ENCODE measurements around the gene ZBTB16. TPM values are rescaled to one million over a fixed set of nuclear protein-coding genes. Genes with fewer than 3 reads are reported as not detected.

Gene ZBTB16
- total and polyA plus RNA-seq, 12 donors, result 18.3 to 108 (median 54.6) TPM

DNA sequence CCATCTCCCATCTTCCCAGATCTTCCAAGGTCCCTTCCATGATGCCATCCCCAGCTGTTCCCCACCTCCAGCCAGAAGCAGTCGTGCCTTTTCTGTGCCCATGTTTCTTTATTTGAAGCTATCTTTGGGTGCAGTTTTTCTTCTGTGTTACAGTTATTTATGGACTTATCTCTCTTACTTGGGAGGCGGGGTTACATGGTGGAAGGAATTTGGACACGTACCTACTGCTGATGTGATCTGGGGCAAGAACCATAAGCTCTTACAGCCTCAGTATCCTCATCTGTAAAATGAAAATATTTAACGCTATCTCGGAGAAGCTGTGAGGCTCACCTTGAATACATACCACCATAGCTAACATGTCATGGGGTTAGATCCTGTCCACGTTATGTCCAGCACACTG is 98.9 kb downstream of the ZBTB16 start:
- TF ChIP-seq, protein P1, sequence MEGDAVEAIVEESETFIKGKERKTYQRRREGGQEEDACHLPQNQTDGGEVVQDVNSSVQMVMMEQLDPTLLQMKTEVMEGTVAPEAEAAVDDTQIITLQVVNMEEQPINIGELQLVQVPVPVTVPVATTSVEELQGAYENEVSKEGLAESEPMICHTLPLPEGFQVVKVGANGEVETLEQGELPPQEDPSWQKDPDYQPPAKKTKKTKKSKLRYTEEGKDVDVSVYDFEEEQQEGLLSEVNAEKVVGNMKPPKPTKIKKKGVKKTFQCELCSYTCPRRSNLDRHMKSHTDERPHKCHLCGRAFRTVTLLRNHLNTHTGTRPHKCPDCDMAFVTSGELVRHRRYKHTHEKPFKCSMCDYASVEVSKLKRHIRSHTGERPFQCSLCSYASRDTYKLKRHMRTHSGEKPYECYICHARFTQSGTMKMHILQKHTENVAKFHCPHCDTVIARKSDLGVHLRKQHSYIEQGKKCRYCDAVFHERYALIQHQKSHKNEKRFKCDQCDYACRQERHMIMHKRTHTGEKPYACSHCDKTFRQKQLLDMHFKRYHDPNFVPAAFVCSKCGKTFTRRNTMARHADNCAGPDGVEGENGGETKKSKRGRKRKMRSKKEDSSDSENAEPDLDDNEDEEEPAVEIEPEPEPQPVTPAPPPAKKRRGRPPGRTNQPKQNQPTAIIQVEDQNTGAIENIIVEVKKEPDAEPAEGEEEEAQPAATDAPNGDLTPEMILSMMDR (IDR thresholded peaks at IDR 0.05), result no peak
- H3K27me3 ChIP-seq, result no peaks in the 10 kb centered on the region
- intact Hi-C loops (cut with DNase I), result no loop called here
- ATAC-seq (no peak), DNase-seq (no peak)
- H3K27ac ChIP-seq, result peak overlapping the region; percentile 87 to 100 (median 97)
- 55 to 58% methylated on average over 6 of the region's 6 CpGs for WGBS, 2 donors
- H3K4me1 ChIP-seq, result peaks cover 68 to 98% (median 95%) of the 10 kb centered on the region in 9 donors
- H3K4me3 ChIP-seq, result no peak overlapping the region
- H3K9me3 ChIP-seq, result no peaks in the 10 kb centered on the region
- peaks cover 0 to 21% (median 7%) of the 10 kb centered on the region in 9 donors for H3K36me3 ChIP-seq

DNA sequence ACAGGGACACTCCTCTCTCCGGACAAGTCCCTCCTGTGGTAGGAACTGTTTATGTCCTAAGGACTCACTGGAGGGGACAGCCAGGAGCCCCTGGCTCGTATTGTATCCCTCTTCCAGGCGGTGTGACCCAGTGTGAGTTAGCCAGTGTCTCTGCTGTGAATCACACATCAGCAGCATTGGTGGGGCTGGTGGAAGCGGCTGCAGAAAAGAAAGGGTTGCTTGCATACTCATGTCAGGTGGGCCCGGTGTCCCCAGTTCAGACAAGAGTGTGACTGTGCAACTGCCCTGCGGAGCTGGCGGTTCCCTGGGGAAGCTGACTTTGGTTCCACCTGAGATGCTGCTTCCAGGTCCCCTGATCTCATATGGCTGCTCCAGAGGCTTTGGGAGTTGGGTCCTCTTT is 99.4 kb downstream of the ZBTB16 start:
- H3K36me3 ChIP-seq, result peaks cover 0 to 21% (median 7%) of the 10 kb centered on the region in 9 donors
- TF ChIP-seq, protein P1 (IDR thresholded peaks at IDR 0.05), result peak in 1 of 9 donors; percentile 6
- intact Hi-C loops (cut with DNase I), result no loop called here
- H3K27ac ChIP-seq, result peak overlapping the region; percentile 87 to 100 (median 97)
- no peak for ATAC-seq
- H3K27me3 ChIP-seq, result no peaks in the 10 kb centered on the region
- DNase-seq, result no peak
- peaks cover 72 to 99% (median 95%) of the 10 kb centered on the region in 9 donors for H3K4me1 ChIP-seq
- 80 to 85% methylated on average over 7 of the region's 7 CpGs for WGBS, 2 donors
- H3K9me3 ChIP-seq, result no peaks in the 10 kb centered on the region
- H3K4me3 ChIP-seq, result no peak overlapping the region

DNA sequence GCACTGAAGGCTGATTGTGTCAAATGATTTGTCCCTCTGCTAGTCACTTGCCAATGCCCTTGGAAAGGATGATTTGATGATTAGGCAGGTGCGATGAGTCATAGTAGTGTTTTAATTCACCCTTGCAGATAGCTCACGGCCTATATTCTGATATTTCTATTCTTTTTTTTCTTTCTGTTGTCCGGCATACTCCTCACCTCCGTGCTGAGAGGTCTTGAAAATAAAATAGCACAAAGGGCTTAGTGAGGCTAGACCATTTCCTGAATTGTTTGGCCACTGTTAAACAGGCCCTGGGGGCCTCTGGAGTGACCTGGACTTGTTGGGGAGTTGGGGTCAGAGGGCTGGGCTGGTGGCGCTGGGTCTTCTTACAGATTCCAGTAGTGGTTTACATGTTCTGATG is 99.8 kb downstream of the ZBTB16 start:
- DNase-seq (no peak), ATAC-seq (no peak)
- TF ChIP-seq, protein P1 (IDR thresholded peaks at IDR 0.05), result no peak
- H3K36me3 ChIP-seq, result peaks cover 0 to 21% (median 7%) of the 10 kb centered on the region in 9 donors
- WGBS, 2 donors, result 27 to 30% methylated on average over 5 of the region's 5 CpGs
- H3K27ac ChIP-seq, result peak overlapping the region; percentile 87 to 100 (median 97)
- intact Hi-C loops (cut with DNase I), result no loop called here
- no peak overlapping the region for H3K4me3 ChIP-seq
- no peaks in the 10 kb centered on the region for H3K9me3 ChIP-seq
- peaks cover 76 to 99% (median 95%) of the 10 kb centered on the region in 9 donors for H3K4me1 ChIP-seq
- no peaks in the 10 kb centered on the region for H3K27me3 ChIP-seq

DNA sequence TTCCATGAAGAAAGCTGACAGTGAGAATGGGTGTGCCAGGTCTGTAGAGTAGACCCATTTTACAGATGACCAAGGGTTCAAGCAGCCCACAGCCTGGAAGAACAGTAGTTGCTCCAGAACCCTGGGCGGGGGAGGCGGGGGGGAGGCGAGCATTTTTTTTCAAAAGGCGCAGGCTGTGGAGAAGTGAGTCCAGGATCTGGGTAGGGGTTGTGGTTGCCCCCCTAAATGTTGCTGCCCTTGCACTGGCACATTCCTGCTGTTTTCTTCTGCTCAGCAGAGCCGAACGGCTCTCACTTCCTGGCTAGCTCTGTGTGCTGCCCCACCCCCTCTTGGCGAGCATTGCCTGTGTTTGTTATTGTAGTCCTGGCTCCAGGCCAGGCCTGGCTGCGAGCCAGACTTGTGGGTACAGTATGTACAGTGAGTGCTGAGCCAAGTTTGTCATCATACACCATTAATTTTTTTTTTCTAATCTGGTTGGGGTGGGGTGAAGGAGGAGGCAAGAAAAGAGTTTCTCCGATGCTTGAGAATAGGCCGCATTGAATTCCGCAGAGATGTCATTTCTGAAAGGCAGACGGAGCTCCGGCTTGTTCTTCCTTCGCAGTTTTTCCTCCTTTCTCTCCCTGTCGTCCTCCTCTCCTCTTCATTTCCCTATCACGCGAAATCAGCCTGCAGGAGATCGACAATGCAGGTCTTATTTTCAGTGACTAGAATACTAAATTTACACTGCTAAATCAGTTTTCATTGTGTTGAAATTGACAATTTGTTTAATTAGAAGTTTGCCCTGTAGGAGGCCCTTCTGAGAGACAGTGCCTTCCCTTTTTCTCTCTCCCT is 100.5 kb downstream of the ZBTB16 start:
- TF ChIP-seq, protein P1 (IDR thresholded peaks at IDR 0.05), result no peak
- intact Hi-C loops (cut with DNase I), result loop anchor here in 4 of 10 donors (2.0 to 5.0 kb wide), 3 partner anchors 49 to 103 kb away; partner anchors contain the start of gene ZBTB16 (in 1 of the 4)
- H3K27me3 ChIP-seq, result no peaks in the 10 kb centered on the region
- H3K36me3 ChIP-seq, result peaks cover 0 to 21% (median 7%) of the 10 kb centered on the region in 9 donors
- no peaks in the 10 kb centered on the region for H3K9me3 ChIP-seq
- DNase-seq (peak; percentile 99), ATAC-seq (peak; percentile 61 to 92 (median 84))
- H3K27ac ChIP-seq, result peak overlapping the region; percentile 87 to 100 (median 97)
- WGBS, 2 donors, result 5 to 6% methylated on average over 18 of the region's 18 CpGs
- peaks cover 79 to 99% (median 95%) of the 10 kb centered on the region in 9 donors for H3K4me1 ChIP-seq
- H3K4me3 ChIP-seq, result peak overlapping the region in 9 of 10 donors; percentile 1 to 47 (median 32)

Data from heart right ventricle (tissue), 16 donors.